SU-DHL-6 (cell line): ENCODE measurements around the gene GUSB.

Experiments used
- H2AFZ ChIP-seq: fragments of 200-600 bp; sonication (generic); 2 replicates; pipeline ENCODE4 v1.6.1; 2014; ENCODE audit warnings: low read depth, mild to moderate bottlenecking, moderate library complexity, mixed read lengths, antibody characterized with exemption, low read length; ENCODE audit not compliant: severe bottlenecking
- H3F3A ChIP-seq: fragments of 200-600 bp; shearing (Covaris generic); 2 replicates; pipeline ENCODE4 v1.6.0; 2016; ENCODE audit warnings: antibody characterized with exemption, mild to moderate bottlenecking; ENCODE audit not compliant: insufficient read depth
- H3K27ac ChIP-seq: fragments of 200-600 bp; sonication (generic); 2 replicates; pipeline ENCODE4 v1.5.1; 2016; ENCODE audit warnings: low read depth, mild to moderate bottlenecking, low read length, moderate library complexity, mixed read lengths
- H3K27me3 ChIP-seq: fragments of 200-600 bp; sonication (generic), shearing (Covaris generic); 2 replicates; pipeline ENCODE4 v1.6.0; 2014; ENCODE audit warnings: mild to moderate bottlenecking, low read length
- H3K36me3 ChIP-seq: fragments of 200-600 bp; sonication (generic); 2 replicates; pipeline ENCODE4 v1.6.1; 2014; ENCODE audit warnings: mild to moderate bottlenecking, low read length, mixed read lengths
- H3K4me2 ChIP-seq: fragments of 300-600, 200-600 bp; shearing (Covaris generic), sonication (generic); 2 replicates; pipeline ENCODE4 v1.6.0; 2014; ENCODE audit warnings: low read length, low read depth, mild to moderate bottlenecking; ENCODE audit not compliant: poor library complexity, severe bottlenecking
- H3K4me3 ChIP-seq: fragments of 200-600 bp; sonication (generic); 2 replicates; pipeline ENCODE4 v1.5.1; 2014; ENCODE audit warnings: antibody characterized with exemption, low read length, mild to moderate bottlenecking, mixed read lengths; ENCODE audit not compliant: insufficient read depth, poor library complexity, severe bottlenecking
- H3K79me2 ChIP-seq: fragments of 200-600 bp; sonication (generic); 2 replicates; pipeline ENCODE4 v1.6.1; 2014; ENCODE audit warnings: mild to moderate bottlenecking, low read length, moderate library complexity; ENCODE audit not compliant: insufficient read depth
- H3K9ac ChIP-seq: fragments of 200-600 bp; sonication (generic); 2 replicates; pipeline ENCODE4 v1.7.0; 2014; ENCODE audit warnings: mild to moderate bottlenecking, low read length
- H3K9me2 ChIP-seq: fragments of 200-600 bp; sonication (generic); replicated peaks from 2 replicates; pipeline ENCODE4 v1.6.1; 2014; ENCODE audit warnings: low read length; ENCODE audit not compliant: insufficient read depth
- H3K9me3 ChIP-seq: fragments of 200-600 bp; sonication (generic); 2 replicates; pipeline ENCODE4 v1.6.1; 2014; ENCODE audit warnings: low read length, mixed read lengths; ENCODE audit not compliant: insufficient read depth
- H4K20me1 ChIP-seq: fragments of 200-600 bp; sonication (generic); 2 replicates; pipeline ENCODE4 v1.6.1; 2014; ENCODE audit warnings: low read depth, mild to moderate bottlenecking, antibody characterized with exemption, low read length, moderate library complexity, mixed read lengths
- EZH2phosphoT487 ChIP-seq: fragments of 200-600 bp; sonication (generic), shearing (Covaris generic); conservative IDR thresholded peaks from 2 replicates; pipeline ENCODE4 v1.6.1; 2018; ENCODE audit warnings: mild to moderate bottlenecking, antibody characterized with exemption, low read length, moderate library complexity, mixed read lengths
- TF ChIP-seq, protein P1 (sequence below): fragments of 200-600 bp; sonication (generic); IDR thresholded peaks from one replicate; pipeline ENCODE4 v1.5.1; 2017; ENCODE audit warnings: antibody characterized with exemption, mild to moderate bottlenecking, low read length, moderate library complexity; ENCODE audit not compliant: insufficient read depth, poor library complexity, severe bottlenecking

The GUSB gene

DNA sequence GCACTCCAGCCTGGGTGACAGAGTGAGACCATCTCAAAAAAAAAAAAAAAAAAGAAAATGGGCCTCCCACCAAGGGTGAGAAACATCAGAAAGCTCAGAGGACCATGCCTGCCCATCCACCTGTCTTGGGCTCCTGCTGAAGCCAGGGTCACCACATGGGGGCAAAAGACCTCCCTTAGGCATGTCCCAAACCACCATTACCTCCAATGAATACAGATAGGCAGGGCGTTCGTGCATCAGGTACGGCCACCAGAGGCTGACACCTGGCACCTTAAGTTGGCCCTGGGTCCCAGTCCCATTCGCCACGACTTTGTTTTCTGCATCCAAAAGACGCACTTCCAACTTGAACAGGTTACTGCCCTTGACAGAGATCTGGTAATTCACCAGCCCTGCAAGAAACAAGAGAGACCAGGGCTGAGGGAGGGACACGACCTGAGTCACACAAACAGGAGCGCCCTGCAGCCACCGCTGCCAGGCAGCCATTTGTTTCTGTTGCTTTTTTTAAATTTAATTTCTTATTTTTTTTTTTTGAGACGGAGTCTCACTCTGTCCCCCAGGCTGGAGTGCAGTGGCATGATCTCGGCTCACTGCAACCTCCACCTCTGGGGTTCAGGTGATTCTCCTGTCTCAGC, 6.1 kb downstream of the GUSB start:
- H3K4me3 ChIP-seq = no peak overlapping the region
- no peak overlapping the region for H3K4me2 ChIP-seq
- no peak overlapping the region for H2AFZ ChIP-seq
- no peaks in the 10 kb centered on the region for H3K9me3 ChIP-seq
- H3K27me3 ChIP-seq = no peaks in the 10 kb centered on the region
- H4K20me1 ChIP-seq = peaks cover 4% of the 10 kb centered on the region; the same call in 1 of the 2 replicates
- H3K79me2 ChIP-seq = peaks cover 19% of the 10 kb centered on the region
- no peaks in the 10 kb centered on the region for H3K9me2 ChIP-seq
- H3K36me3 ChIP-seq = no peaks in the 10 kb centered on the region; the same call in 1 of the 2 replicates
- no peaks in the 10 kb centered on the region for H3F3A ChIP-seq
- H3K27ac ChIP-seq = no peak overlapping the region
- no peak overlapping the region for H3K9ac ChIP-seq
- TF ChIP-seq, protein P1, sequence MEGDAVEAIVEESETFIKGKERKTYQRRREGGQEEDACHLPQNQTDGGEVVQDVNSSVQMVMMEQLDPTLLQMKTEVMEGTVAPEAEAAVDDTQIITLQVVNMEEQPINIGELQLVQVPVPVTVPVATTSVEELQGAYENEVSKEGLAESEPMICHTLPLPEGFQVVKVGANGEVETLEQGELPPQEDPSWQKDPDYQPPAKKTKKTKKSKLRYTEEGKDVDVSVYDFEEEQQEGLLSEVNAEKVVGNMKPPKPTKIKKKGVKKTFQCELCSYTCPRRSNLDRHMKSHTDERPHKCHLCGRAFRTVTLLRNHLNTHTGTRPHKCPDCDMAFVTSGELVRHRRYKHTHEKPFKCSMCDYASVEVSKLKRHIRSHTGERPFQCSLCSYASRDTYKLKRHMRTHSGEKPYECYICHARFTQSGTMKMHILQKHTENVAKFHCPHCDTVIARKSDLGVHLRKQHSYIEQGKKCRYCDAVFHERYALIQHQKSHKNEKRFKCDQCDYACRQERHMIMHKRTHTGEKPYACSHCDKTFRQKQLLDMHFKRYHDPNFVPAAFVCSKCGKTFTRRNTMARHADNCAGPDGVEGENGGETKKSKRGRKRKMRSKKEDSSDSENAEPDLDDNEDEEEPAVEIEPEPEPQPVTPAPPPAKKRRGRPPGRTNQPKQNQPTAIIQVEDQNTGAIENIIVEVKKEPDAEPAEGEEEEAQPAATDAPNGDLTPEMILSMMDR = no peak
- TF ChIP-seq EZH2phosphoT487 = no peak

DNA sequence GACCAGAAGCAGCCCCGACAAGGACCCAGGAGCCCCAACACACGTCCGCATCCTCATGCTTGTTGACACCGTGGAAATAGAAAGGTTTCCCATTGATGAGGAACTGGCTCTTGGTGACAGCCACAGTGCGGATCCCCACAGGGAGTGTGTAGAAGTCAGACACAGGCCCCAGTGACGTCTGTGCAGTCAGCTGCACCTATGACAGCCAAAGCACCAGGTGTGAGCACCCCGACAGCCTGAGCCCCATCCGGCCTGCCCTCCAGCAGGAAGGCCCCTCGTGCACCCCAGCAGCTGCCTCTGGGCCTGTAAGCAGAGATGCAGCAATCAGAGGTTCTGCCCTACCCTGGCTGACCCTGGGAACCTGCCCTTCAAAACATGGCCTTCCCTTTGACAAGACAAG, 7.1 kb downstream of the GUSB start:
- no peak overlapping the region for H3K4me2 ChIP-seq
- no peaks in the 10 kb centered on the region for H3K9me3 ChIP-seq
- H3K36me3 ChIP-seq = no peaks in the 10 kb centered on the region; the same call in 1 of the 2 replicates
- H2AFZ ChIP-seq = no peak overlapping the region
- H3K79me2 ChIP-seq = peaks cover 10% of the 10 kb centered on the region; the same call in 1 of the 2 replicates
- H3F3A ChIP-seq = no peaks in the 10 kb centered on the region
- no peaks in the 10 kb centered on the region for H4K20me1 ChIP-seq
- H3K27ac ChIP-seq = no peak overlapping the region
- no peak overlapping the region for H3K4me3 ChIP-seq
- H3K9me2 ChIP-seq = no peaks in the 10 kb centered on the region
- no peak overlapping the region for H3K9ac ChIP-seq
- H3K27me3 ChIP-seq = no peaks in the 10 kb centered on the region
- TF ChIP-seq, protein P1 = no peak
- TF ChIP-seq EZH2phosphoT487 = no peak

DNA sequence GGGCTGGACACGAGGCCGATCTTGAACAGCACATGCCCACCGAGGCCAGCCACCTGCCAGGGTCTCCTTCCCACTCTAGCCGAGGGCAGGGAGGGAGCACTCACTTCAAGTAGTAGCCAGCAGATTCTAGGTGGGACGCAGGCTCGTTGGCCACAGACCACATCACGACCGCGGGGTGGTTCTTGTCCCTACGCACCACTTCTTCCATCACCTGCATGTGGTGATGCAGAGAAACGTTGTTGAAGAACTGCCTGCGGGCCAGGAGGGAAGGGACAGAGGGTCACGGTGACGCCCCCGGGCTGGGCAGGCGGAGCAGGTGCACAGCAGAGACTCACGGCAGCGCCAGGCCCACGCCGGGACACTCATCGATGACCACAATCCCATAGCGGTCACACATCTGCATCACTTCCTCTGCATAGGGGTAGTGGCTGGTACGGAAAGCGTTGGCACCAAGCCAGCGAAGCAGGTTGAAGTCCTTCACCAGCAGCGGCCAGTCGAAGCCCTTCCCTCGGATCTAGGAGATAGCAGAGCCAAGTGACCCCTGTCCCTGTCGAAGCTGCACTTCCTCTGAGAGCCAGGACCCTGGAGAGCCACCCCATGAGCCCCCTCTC, 7.7 kb downstream of the GUSB start:
- no peak for TF ChIP-seq EZH2phosphoT487
- TF ChIP-seq, protein P1 = no peak
- H3K4me3 ChIP-seq = no peak overlapping the region
- H3K9ac ChIP-seq = no peak overlapping the region
- no peaks in the 10 kb centered on the region for H3K9me2 ChIP-seq
- no peak overlapping the region for H3K27ac ChIP-seq
- H3K79me2 ChIP-seq = peaks cover 5% of the 10 kb centered on the region; the same call in 1 of the 2 replicates
- no peaks in the 10 kb centered on the region for H4K20me1 ChIP-seq
- no peak overlapping the region for H2AFZ ChIP-seq
- H3K36me3 ChIP-seq = no peaks in the 10 kb centered on the region; the same call in 1 of the 2 replicates
- no peak overlapping the region for H3K4me2 ChIP-seq
- no peaks in the 10 kb centered on the region for H3F3A ChIP-seq
- no peaks in the 10 kb centered on the region for H3K9me3 ChIP-seq
- H3K27me3 ChIP-seq = no peaks in the 10 kb centered on the region
